HepG2 (cell line): ENCODE data around the gene NAB1. TPM values are rescaled to one million over a fixed set of nuclear protein-coding genes. Genes with fewer than 3 reads are reported as not detected.

Experiments used
- ATAC-seq: fragments of 200-7000 bp; cut with Tn5 transposase; 3 replicates; pipeline ENCODE4 v1.9.1; 2020; ENCODE audit warnings: mild to moderate bottlenecking, moderate library complexity
- BruUV-seq: library from RNA; stranded (reverse); fragments of 400-500 nt; replicated peaks from 2 replicates; lab custom pipeline; 2021; lab: Mats Ljungman, UMichigan
- CTCF ChIA-PET: fragments of 300-600 bp; formaldehyde crosslinking; extraction: SDS; loops from one replicate; lab custom pipeline; 2021; ENCODE audit warnings: low total read pairs, inconsistent platforms, low intra/inter-chr PET ratio; lab: Yijun Ruan, JAX
- POLR2A ChIA-PET: fragments of 350-600 bp; sonication (Branson Sonifier 250); formaldehyde crosslinking; loops from one replicate; lab custom pipeline; 2020; ENCODE audit warnings: antibody characterized with exemption, inconsistent platforms; lab: Yijun Ruan, JAX
- DNase-seq: peaks from one replicate; pipeline ENCODE4 v3.0.0-alpha.2; 2015; ENCODE audit warnings: low spot score
- FAIRE-seq: peaks from 3 replicates; lab custom pipeline; 2011; peaks lifted over from hg19 to GRCh38; lab: Jason Lieb, UNC
- H2AFZ ChIP-seq: one replicate; pipeline ENCODE4 v1.6.1; 2011; ENCODE audit warnings: low read length, inconsistent platforms
- H3K27ac ChIP-seq: fragments of 300-600 bp; 3 replicates; pipeline ENCODE4 v1.8.0; 2011; ENCODE audit warnings: mixed run types, mild to moderate bottlenecking, mixed read lengths, low read length, inconsistent platforms; ENCODE audit not compliant: insufficient read depth; ENCODE audit errors: extremely low read length
- H3K27me3 ChIP-seq, 2 experiments: fragments of 200-600 bp in 1 of 2; 2 replicates in 1 of 2; 3 replicates in 1 of 2; pipeline versions ENCODE4 v1.6.0 to v1.8.0; 2011; ENCODE audit warnings: low read length in 2 of 2, mild to moderate bottlenecking in 2 of 2, moderate library complexity in 2 of 2, inconsistent platforms in 1 of 2; ENCODE audit not compliant: insufficient read depth in 2 of 2, control insufficient read depth in 1 of 2
- H3K36me3 ChIP-seq, 2 experiments: fragments of 200-600 bp in 1 of 2; replicated peaks in 1 of 2; 2 replicates in 1 of 2; 3 replicates in 1 of 2; pipeline versions ENCODE4 v1.5.1 to v1.8.0; 2011; ENCODE audit warnings: low read length in 2 of 2, inconsistent platforms in 1 of 2; ENCODE audit not compliant: insufficient read depth in 2 of 2, control insufficient read depth in 1 of 2
- H3K4me1 ChIP-seq: 2 replicates; pipeline ENCODE4 v1.5.1; 2012; ENCODE audit warnings: low read length, inconsistent platforms; ENCODE audit not compliant: insufficient read depth
- H3K4me2 ChIP-seq: 2 replicates; pipeline ENCODE4 v1.6.0; 2011; ENCODE audit warnings: low read depth, low read length, inconsistent platforms
- H3K4me3 ChIP-seq, 3 experiments: fragments of 200-600 bp in 1 of 3; sonication (generic), shearing (Covaris generic) in 1 of 3; replicated peaks in 1 of 3; 2 replicates each; pipeline ENCODE4 v1.5.1; 2011 to 2016; ENCODE audit warnings: low read length in 3 of 3, inconsistent platforms in 2 of 3, low read depth in 2 of 3, mild to moderate bottlenecking in 2 of 3, control low read depth in 1 of 3, mixed read lengths in 1 of 3; ENCODE audit not compliant: insufficient read depth in 1 of 3
- H3K79me2 ChIP-seq: one replicate; pipeline ENCODE4 v1.6.1; 2011; ENCODE audit warnings: low read length, inconsistent platforms; ENCODE audit not compliant: insufficient read depth
- H3K9ac ChIP-seq: 2 replicates; pipeline ENCODE4 v1.6.0; 2011; ENCODE audit warnings: mild to moderate bottlenecking, low read depth, low read length, inconsistent platforms; ENCODE audit not compliant: insufficient read depth
- H3K9me3 ChIP-seq: 2 replicates; pipeline ENCODE4 v1.5.1; 2012; ENCODE audit warnings: mild to moderate bottlenecking, low read length
- H4K20me1 ChIP-seq: 2 replicates; pipeline ENCODE4 v1.6.0; 2011; ENCODE audit warnings: inconsistent platforms, mild to moderate bottlenecking, low read length, moderate library complexity; ENCODE audit not compliant: insufficient read depth
- BRD4 ChIP-seq: sonication (generic); formaldehyde crosslinking; IDR thresholded peaks from 2 replicates; pipeline ENCODE4 v1.4.0; 2020; ENCODE audit warnings: missing genetic modification reagents
- CHD4 ChIP-seq: fragments of 200-600 bp; sonication (generic); IDR thresholded peaks from 2 replicates; pipeline ENCODE4 v1.7.0; 2017; ENCODE audit warnings: mild to moderate bottlenecking, low read length, borderline replicate concordance
- DNMT1 ChIP-seq: sonication (generic); formaldehyde crosslinking; IDR thresholded peaks from 2 replicates; pipeline ENCODE4 v1.5.1; 2020; ENCODE audit warnings: mild to moderate bottlenecking, missing genetic modification reagents
- HES4 ChIP-seq: sonication (generic); formaldehyde crosslinking; IDR thresholded peaks from 2 replicates; pipeline ENCODE4 v1.9.0; 2021; ENCODE audit warnings: mild to moderate bottlenecking, missing genetic modification reagents, borderline replicate concordance
- HNRNPH1 ChIP-seq: fragments of 200-400 bp; formaldehyde crosslinking; optimal IDR thresholded peaks from 2 replicates; pipeline ENCODE3; 2017; ENCODE audit warnings: mild to moderate bottlenecking, low read depth, low read length
- KLF11 ChIP-seq: IDR thresholded peaks from 2 replicates; pipeline ENCODE4 v1.6.1; 2016; ENCODE audit warnings: missing compliant biosample characterization
- SKI ChIP-seq: fragments of 450-650 bp; IDR thresholded peaks from one replicate; pipeline ENCODE4 v1.6.1; 2018; ENCODE audit warnings: mild to moderate bottlenecking; ENCODE audit not compliant: partially characterized antibody
- SRY ChIP-seq: sonication (generic); formaldehyde crosslinking; IDR thresholded peaks from 2 replicates; pipeline ENCODE4 v1.8.0; 2022; ENCODE audit warnings: mild to moderate bottlenecking, missing genetic modification reagents
- STAT6 ChIP-seq: sonication (generic); formaldehyde crosslinking; IDR thresholded peaks from 2 replicates; pipeline ENCODE4 v1.4.0; 2020; ENCODE audit warnings: missing genetic modification reagents, mild to moderate bottlenecking, borderline replicate concordance
- ZC3H13 ChIP-seq: sonication (generic); formaldehyde crosslinking; IDR thresholded peaks from 2 replicates; pipeline ENCODE4 v1.8.1; 2023; ENCODE audit warnings: mild to moderate bottlenecking, missing genetic modification reagents, moderate library complexity
- ZFP1 ChIP-seq: IDR thresholded peaks from 2 replicates; pipeline ENCODE4 v1.6.1; 2016
- WGBS: methylation state at CpG from one replicate; pipeline ENCODE4 v1.1.6; 2017; ENCODE audit warnings: low lambda C conversion rate; 5-methylcytosine and 5-hydroxymethylcytosine counted together
- in situ Hi-C: cut with HindIII; loops from 2 replicates; pipeline ENCODE4 v1.10.0; 2017; ENCODE audit warnings: low pct_unique_long_range_greater_than_20kb; ENCODE audit not compliant: extremely low pct_ligation_motif_present
- intact Hi-C: fragments of 100-400 bp; cut with micrococcal nuclease; formaldehyde crosslinking; loops from one replicate; pipeline ENCODE4 v1.10.0; 2022; ENCODE audit not compliant: unreplicated experiment
- polyA plus RNA-seq, 8 experiments: library from polyadenylated mRNA; depleted of rRNA in 3 of 8; stranded (reverse) in 7 of 8; unstranded in 1 of 8; fragments of >200 nt; fragmentation: Illumina TruSeq in 4 of 8; extraction: Trizol in 4 of 8; gene quantifications; 2 replicates each; pipeline versions ENCODE4 v1.2.1 to v1.2.3, GENCODE V29; 2011 to 2016; ENCODE audit warnings: low read depth in 4 of 8, missing spikeins in 1 of 8, mixed read lengths in 1 of 8; ENCODE audit not compliant: insufficient read depth in 1 of 8
- total RNA-seq, 5 experiments: library from RNA; depleted of rRNA; stranded (reverse); fragments of >200 nt; fragmentation: Illumina TruSeq; extraction: Trizol; gene quantifications; 2 replicates each; pipeline ENCODE4 v1.2.3, GENCODE V29; 2016; ENCODE audit warnings: low read depth in 1 of 5
- TF ChIP-seq, protein P1 (sequence below): sonication (generic); formaldehyde crosslinking; IDR thresholded peaks from 2 replicates; pipeline ENCODE4 v1.8.0; 2023; ENCODE audit warnings: mild to moderate bottlenecking, missing genetic modification reagents
- TF ChIP-seq, protein P2 (sequence below): sonication (generic); formaldehyde crosslinking; IDR thresholded peaks from 2 replicates; pipeline ENCODE4 v1.4.0; 2020; ENCODE audit warnings: missing genetic modification reagents, mild to moderate bottlenecking, borderline replicate concordance
- TF ChIP-seq, protein P3 (sequence below): IDR thresholded peaks from 2 replicates; pipeline ENCODE4 v1.6.1; 2016; ENCODE audit warnings: low read depth, borderline replicate concordance

NAB1 gene
- total and polyA plus RNA-seq, 2 of the 13 experiments (the other 11 are each of a cell fraction or from before 2014, with no cell fraction given) = 24.5 to 46.0 TPM

DNA sequence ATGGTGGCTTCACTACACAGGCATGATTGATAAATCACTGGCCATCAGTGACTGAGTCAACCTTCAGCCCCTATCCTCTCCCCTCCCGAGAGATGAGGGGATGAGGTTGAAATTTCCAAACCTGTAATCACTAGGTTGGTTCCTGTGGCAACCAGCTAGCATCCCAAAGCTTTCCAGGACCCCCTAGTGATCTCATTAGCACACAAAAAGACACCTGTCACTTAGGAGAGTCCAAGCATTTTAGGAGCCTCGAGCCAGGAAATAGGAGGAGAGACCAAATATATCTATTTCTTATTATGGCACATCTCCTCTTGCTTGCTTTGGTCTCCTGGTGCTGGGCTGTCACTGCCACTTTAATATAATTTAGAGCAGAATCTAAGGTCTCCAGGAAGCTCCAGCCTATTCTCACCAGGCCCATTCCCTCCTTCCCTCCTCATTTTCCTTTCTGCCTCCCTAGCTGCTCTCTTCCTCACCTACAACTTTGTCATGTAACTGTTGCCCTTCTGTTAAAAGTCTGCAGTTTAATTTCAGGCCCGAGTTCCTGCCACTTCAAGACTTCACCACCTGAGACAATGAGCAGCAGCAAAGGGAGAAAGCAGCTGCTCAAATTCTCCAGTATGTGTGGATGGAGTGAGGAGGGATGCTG is 33.2 kb upstream of the NAB1 start:
- BruUV-seq = no TSS peak
- no peaks in the 10 kb centered on the region for H3K36me3 ChIP-seq
- ATAC-seq (no peak), DNase-seq (no peak), FAIRE-seq (no peak)
- 8% methylated on average over 3 of the region's 3 CpGs for WGBS
- no peak overlapping the region for H3K4me3 ChIP-seq
- no peaks in the 10 kb centered on the region for H4K20me1 ChIP-seq
- H3K27ac ChIP-seq = no peak overlapping the region
- no peaks in the 10 kb centered on the region for H3K27me3 ChIP-seq
- H3K79me2 ChIP-seq = no peaks in the 10 kb centered on the region
- H3K4me1 ChIP-seq = 0 out of 2 replicates have a peak, but pooled peaks cover 6% of the 10 kb centered on the region
- H3K9me3 ChIP-seq = no peaks in the 10 kb centered on the region
- no peak overlapping the region for H3K9ac ChIP-seq
- in situ Hi-C loops = no loop called here
- no peak overlapping the region for H3K4me2 ChIP-seq
- intact Hi-C loops = no loop called here
- ChIA-PET CTCF (no interaction called here), POLR2A (no interaction called here)
- H2AFZ ChIP-seq = no peak overlapping the region
- TF ChIP-seq ZFP1 (CRISPR knock-in tag) (no peak), SKI (no peak)
- TF ChIP-seq, all 625 proteins: peak for 0

DNA sequence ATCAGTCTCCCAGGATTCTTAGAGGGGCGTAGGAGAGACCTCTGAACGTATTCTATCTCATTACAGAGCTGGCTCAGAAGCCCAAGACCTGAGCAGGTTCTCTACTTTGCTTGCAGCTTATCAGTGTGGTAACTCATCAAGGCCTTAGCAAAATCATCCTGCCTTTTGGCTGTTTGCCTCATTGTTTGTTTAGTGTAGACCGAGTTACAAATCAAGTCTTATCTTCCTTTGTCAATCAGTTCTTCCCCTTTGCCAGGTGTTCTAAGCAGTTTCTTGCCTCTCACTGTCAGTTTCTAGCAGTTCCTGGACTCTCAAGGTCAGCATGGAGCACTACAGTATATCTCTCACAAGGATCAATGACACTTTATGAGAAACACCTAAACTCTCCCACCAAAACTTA is 30.9 kb upstream of the NAB1 start:
- H3K27me3 ChIP-seq = no peaks in the 10 kb centered on the region
- no TSS peak for BruUV-seq
- H3K4me3 ChIP-seq = no peak overlapping the region
- 9% methylated on average over 3 of the region's 3 CpGs for WGBS
- H3K4me1 ChIP-seq = 0 out of 2 replicates have a peak, but pooled peaks cover 6% of the 10 kb centered on the region
- no peak overlapping the region for H3K27ac ChIP-seq
- H3K4me2 ChIP-seq = no peak overlapping the region
- DNase-seq (no peak), ATAC-seq (no peak; the same call in 2 of the 3 replicates), FAIRE-seq (no peak)
- intact Hi-C loops = no loop called here
- no peaks in the 10 kb centered on the region for H3K36me3 ChIP-seq
- ChIA-PET CTCF (no interaction called here), POLR2A (no interaction called here)
- no peak overlapping the region for H2AFZ ChIP-seq
- no peaks in the 10 kb centered on the region for H3K9me3 ChIP-seq
- H3K79me2 ChIP-seq = no peaks in the 10 kb centered on the region
- in situ Hi-C loops = no loop called here
- H4K20me1 ChIP-seq = no peaks in the 10 kb centered on the region
- H3K9ac ChIP-seq = no peak overlapping the region
- TF ChIP-seq KLF11 (CRISPR knock-in tag) (no peak), SRY (CRISPR knock-in tag) (no peak), HES4 (CRISPR knock-in tag) (no peak), BRD4 (CRISPR knock-in tag) (no peak), HNRNPH1 (no peak), CHD4 (no peak), DNMT1 (CRISPR knock-in tag) (no peak), STAT6 (CRISPR knock-in tag) (no peak), ZC3H13 (CRISPR knock-in tag) (no peak)
- TF ChIP-seq, protein P1, sequence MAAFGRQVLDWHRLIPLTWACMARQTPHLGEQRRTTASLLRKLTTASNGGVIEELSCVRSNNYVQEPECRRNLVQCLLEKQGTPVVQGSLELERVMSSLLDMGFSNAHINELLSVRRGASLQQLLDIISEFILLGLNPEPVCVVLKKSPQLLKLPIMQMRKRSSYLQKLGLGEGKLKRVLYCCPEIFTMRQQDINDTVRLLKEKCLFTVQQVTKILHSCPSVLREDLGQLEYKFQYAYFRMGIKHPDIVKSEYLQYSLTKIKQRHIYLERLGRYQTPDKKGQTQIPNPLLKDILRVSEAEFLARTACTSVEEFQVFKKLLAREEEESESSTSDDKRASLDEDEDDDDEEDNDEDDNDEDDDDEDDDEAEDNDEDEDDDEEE (CRISPR knock-in tag) = no peak
- TF ChIP-seq, protein P2, sequence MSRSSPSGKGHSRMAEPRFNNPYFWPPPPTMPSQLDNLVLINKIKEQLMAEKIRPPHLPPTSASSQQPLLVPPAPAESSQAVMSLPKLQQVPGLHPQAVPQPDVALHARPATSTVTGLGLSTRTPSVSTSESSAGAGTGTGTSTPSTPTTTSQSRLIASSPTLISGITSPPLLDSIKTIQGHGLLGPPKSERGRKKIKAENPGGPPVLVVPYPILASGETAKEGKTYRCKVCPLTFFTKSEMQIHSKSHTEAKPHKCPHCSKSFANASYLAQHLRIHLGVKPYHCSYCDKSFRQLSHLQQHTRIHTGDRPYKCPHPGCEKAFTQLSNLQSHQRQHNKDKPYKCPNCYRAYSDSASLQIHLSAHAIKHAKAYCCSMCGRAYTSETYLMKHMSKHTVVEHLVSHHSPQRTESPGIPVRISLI (CRISPR knock-in tag) = no peak
- TF ChIP-seq, protein P3, sequence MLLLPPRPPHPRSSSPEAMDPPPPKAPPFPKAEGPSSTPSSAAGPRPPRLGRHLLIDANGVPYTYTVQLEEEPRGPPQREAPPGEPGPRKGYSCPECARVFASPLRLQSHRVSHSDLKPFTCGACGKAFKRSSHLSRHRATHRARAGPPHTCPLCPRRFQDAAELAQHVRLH (CRISPR knock-in tag) = no peak
